Measurements from ENCODE around the gene STPG3. TPM values are rescaled to one million over a fixed set of nuclear protein-coding genes. Genes with fewer than 3 reads are reported as not detected.

The STPG3 gene
- total and polyA plus RNA-seq, 2 of the 13 experiments (the other 11 are each of a cell fraction or from before 2014, with no cell fraction given), result not detected

DNA sequence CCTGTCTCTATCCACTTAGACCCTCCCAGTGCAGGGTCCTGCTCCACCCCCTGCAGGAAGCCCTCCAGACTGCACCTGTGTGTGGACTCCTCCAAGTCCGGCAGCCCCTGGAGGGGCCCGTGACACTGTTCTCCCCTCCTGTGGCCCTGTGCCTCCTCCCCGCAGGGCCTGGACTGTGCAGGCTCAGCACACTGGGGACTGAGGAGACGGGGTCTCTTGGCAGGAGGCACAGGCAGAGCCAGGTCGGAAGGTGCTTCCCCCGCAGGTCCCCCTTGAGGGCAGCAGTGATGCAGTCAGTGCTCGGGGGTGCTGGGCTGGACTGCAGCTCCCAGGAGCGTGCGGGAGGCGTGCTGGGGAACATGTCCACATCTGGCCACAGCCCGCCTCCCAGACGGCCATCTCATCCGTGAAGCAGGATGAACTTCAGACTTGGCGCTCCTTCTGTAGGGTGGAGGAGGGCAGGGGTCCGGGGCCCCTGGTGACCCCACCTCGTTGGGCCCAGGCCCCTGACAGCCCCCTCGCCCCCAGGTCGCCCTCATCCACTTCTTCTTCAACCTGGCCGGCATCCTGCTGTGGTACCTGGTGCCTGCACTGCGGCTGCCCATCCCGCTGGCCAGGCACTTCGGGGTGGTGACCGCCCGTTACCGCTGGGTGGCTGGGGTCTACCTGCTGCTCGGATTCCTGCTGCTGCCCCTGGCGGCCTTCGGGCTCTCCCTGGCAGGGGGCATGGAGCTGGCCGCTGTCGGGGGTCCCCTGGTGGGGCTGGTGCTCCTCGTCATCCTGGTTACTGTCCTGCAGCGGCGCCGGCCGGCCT lies 15.5 kb upstream of the STPG3 start (continued):
- TF ChIP-seq, protein P1, sequence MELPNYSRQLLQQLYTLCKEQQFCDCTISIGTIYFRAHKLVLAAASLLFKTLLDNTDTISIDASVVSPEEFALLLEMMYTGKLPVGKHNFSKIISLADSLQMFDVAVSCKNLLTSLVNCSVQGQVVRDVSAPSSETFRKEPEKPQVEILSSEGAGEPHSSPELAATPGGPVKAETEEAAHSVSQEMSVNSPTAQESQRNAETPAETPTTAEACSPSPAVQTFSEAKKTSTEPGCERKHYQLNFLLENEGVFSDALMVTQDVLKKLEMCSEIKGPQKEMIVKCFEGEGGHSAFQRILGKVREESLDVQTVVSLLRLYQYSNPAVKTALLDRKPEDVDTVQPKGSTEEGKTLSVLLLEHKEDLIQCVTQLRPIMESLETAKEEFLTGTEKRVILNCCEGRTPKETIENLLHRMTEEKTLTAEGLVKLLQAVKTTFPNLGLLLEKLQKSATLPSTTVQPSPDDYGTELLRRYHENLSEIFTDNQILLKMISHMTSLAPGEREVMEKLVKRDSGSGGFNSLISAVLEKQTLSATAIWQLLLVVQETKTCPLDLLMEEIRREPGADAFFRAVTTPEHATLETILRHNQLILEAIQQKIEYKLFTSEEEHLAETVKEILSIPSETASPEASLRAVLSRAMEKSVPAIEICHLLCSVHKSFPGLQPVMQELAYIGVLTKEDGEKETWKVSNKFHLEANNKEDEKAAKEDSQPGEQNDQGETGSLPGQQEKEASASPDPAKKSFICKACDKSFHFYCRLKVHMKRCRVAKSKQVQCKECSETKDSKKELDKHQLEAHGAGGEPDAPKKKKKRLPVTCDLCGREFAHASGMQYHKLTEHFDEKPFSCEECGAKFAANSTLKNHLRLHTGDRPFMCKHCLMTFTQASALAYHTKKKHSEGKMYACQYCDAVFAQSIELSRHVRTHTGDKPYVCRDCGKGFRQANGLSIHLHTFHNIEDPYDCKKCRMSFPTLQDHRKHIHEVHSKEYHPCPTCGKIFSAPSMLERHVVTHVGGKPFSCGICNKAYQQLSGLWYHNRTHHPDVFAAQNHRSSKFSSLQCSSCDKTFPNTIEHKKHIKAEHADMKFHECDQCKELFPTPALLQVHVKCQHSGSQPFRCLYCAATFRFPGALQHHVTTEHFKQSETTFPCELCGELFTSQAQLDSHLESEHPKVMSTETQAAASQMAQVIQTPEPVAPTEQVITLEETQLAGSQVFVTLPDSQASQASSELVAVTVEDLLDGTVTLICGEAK (IDR thresholded peaks at IDR 0.05), result no peak
- TF ChIP-seq, protein P1 (CRISPR knock-in tag; IDR thresholded peaks at IDR 0.05), result no peak
- TF ChIP-seq KDM6A (CRISPR knock-in tag; IDR thresholded peaks at IDR 0.05; ENCODE audit: low read depth) (no peak), WIZ (CRISPR knock-in tag; IDR thresholded peaks at IDR 0.05) (no peak), MIER2 (CRISPR knock-in tag; IDR thresholded peaks at IDR 0.05) (no peak), MEIS2 (CRISPR knock-in tag; IDR thresholded peaks at IDR 0.05) (no peak), ZNF143 (CRISPR knock-in tag; IDR thresholded peaks at IDR 0.05) (peak; percentile 55; the same call in 1 of the 2 replicates), ZNF773 (CRISPR knock-in tag; IDR thresholded peaks at IDR 0.05; ENCODE audit: borderline replicate concordance) (peak; percentile 52; the same call in 1 of the 2 replicates), ZNF557 (CRISPR knock-in tag; IDR thresholded peaks at IDR 0.05) (no peak)
- TF ChIP-seq, protein P2, sequence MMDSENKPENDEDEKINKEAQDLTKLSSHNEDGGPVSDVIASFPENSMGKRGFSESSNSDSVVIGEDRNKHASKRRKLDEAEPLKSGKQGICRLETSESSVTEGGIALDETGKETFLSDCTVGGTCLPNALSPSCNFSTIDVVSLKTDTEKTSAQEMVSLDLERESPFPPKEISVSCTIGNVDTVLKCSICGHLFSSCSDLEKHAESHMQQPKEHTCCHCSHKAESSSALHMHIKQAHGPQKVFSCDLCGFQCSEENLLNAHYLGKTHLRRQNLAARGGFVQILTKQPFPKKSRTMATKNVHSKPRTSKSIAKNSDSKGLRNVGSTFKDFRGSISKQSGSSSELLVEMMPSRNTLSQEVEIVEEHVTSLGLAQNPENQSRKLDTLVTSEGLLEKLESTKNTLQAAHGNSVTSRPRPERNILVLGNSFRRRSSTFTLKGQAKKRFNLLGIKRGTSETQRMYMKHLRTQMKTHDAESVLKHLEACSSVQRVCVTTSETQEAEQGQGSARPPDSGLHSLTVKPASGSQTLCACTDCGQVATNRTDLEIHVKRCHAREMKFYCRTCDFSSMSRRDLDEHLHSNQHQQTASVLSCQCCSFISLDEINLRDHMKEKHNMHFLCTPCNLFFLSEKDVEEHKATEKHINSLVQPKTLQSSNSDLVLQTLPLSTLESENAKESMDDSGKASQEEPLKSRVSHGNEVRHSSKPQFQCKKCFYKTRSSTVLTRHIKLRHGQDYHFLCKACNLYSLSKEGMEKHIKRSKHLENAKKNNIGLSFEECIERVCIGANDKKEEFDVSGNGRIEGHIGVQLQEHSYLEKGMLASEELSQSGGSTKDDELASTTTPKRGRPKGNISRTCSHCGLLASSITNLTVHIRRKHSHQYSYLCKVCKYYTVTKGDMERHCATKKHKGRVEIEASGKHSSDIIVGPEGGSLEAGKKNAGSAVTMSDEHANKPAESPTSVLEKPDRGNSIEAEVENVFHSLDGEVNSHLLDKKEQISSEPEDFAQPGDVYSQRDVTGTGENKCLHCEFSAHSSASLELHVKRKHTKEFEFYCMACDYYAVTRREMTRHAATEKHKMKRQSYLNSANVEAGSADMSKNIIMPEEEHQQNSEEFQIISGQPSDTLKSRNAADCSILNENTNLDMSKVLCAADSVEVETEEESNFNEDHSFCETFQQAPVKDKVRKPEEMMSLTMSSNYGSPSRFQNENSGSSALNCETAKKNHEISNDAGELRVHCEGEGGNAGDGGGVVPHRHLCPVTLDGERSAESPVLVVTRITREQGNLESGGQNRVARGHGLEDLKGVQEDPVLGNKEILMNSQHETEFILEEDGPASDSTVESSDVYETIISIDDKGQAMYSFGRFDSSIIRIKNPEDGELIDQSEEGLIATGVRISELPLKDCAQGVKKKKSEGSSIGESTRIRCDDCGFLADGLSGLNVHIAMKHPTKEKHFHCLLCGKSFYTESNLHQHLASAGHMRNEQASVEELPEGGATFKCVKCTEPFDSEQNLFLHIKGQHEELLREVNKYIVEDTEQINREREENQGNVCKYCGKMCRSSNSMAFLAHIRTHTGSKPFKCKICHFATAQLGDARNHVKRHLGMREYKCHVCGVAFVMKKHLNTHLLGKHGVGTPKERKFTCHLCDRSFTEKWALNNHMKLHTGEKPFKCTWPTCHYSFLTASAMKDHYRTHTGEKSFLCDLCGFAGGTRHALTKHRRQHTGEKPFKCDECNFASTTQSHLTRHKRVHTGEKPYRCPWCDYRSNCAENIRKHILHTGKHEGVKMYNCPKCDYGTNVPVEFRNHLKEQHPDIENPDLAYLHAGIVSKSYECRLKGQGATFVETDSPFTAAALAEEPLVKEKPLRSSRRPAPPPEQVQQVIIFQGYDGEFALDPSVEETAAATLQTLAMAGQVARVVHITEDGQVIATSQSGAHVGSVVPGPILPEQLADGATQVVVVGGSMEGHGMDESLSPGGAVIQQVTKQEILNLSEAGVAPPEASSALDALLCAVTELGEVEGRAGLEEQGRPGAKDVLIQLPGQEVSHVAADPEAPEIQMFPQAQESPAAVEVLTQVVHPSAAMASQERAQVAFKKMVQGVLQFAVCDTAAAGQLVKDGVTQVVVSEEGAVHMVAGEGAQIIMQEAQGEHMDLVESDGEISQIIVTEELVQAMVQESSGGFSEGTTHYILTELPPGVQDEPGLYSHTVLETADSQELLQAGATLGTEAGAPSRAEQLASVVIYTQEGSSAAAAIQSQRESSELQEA (CRISPR knock-in tag; IDR thresholded peaks at IDR 0.05; ENCODE audit: not compliant biosample characterization), result no peak

All from HepG2 (cell line).